GM12874 (cell line): ENCODE data around the gene DCK.

Experiments used
- TF ChIP-seq, protein P1 (sequence below): IDR thresholded peaks from 2 replicates; pipeline ENCODE4 v1.5.1; 2011; ENCODE audit warnings: low read depth, mild to moderate bottlenecking, control low read depth, low read length, moderate library complexity; ENCODE audit not compliant: insufficient read depth

The DCK gene

GRCh38 chr4:70993181-70994068 lies at the start of gene DCK:
Gene DCK, plus strand, starts transcription at chr4:70993649. Its CDS starts 187 bp downstream, at chr4:70993836.
- TF ChIP-seq, protein P1, sequence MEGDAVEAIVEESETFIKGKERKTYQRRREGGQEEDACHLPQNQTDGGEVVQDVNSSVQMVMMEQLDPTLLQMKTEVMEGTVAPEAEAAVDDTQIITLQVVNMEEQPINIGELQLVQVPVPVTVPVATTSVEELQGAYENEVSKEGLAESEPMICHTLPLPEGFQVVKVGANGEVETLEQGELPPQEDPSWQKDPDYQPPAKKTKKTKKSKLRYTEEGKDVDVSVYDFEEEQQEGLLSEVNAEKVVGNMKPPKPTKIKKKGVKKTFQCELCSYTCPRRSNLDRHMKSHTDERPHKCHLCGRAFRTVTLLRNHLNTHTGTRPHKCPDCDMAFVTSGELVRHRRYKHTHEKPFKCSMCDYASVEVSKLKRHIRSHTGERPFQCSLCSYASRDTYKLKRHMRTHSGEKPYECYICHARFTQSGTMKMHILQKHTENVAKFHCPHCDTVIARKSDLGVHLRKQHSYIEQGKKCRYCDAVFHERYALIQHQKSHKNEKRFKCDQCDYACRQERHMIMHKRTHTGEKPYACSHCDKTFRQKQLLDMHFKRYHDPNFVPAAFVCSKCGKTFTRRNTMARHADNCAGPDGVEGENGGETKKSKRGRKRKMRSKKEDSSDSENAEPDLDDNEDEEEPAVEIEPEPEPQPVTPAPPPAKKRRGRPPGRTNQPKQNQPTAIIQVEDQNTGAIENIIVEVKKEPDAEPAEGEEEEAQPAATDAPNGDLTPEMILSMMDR = no peak

DNA sequence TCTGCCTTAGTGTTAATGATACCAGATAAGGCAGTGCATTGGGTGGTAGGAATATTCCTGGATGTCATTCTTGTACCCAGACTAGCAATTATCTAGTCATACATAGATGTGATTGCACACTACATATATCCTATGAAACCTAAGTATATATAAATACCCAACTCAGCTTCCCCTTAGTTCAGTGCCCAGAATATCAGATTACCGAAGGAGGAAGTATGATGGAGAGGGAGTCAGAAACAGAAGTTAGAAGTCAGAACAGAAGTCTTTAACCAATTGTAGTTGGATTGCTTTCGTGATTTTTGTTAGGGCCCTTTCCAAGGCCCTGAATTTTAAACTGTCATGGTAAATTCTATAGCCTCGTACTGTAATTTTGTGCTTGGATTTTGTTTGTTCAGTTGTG lies 48.4 kb upstream of the DCK start:
- TF ChIP-seq, protein P1 = no peak

- TF ChIP-seq, protein P1 = no peak
Observed at GRCh38 chr4:70945452-70946055, 47.9 kb upstream of the DCK start.

- TF ChIP-seq, protein P1 = no peak
Observed at GRCh38 chr4:70946939-70947338, 46.5 kb upstream of the DCK start.

- TF ChIP-seq, protein P1 = no peak
Observed at GRCh38 chr4:70948665-70949260, 44.7 kb upstream of the DCK start.

- TF ChIP-seq, protein P1 = no peak
Observed at GRCh38 chr4:70954032-70954431, 39.4 kb upstream of the DCK start.

DNA sequence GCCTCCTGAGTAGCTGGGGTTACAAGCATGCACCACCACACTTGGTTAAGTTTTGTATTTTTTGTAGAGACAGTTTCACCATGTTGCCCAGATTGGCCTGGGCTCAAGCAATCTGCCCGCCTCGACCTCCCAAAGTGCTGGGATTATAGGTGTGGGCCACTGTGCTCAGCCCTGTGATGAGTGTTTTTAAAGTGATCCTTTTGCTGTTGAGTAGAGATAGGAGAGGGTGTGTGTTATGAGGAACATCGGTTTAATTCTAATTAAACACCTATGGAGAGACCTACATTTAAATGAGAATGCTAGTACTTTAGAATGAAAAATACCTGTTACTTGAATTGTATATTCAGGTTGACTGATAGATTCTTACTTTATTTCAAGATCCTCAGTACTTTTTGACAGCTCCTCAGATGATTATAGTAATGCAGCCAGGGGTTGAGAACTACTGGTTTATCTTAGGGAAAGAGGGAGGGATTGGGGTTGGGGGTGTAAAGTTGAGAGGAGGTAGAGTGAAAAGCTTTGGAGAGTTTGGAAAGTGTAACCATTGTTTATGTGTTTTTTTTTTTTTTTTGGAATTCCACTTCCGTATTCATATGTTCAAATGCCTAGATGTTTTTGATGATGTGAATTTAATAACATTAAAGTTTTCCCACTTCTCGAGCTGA lies 36.8 kb upstream of the DCK start:
- TF ChIP-seq, protein P1 = no peak
